ENCODE results near the gene GSTM1.

- TF ChIP-seq CTCF (IDR thresholded peaks at IDR 0.05) (no peak), EP300 (IDR thresholded peaks at IDR 0.05) (no peak), POLR2A (IDR thresholded peaks at IDR 0.05) (no peak), POLR2AphosphoS5 (IDR thresholded peaks at IDR 0.05) (no peak)
Observed at GRCh38 chr1:109650609-109651008, 37.0 kb upstream of the GSTM1 start.

Measured in stomach (tissue), 4 donors.